IMR-90 (cell line): Measurements from ENCODE around the gene DCUN1D1. TPM values are rescaled to one million over a fixed set of nuclear protein-coding genes. Genes with fewer than 3 reads are reported as not detected.
A peak's percentile ranks its signal among the peaks of the same experiment; 100 is the strongest.

ENCODE experiments used
- ATAC-seq: fragments of 200-7000 bp; cut with Tn5 transposase; 2 replicates; pipeline ENCODE4 v1.9.1; 2020; ENCODE audit warnings: low read depth, mild to moderate bottlenecking, moderate library complexity
- BruUV-seq: library from RNA; stranded (reverse); fragments of 400-500 nt; replicated peaks from 2 replicates; lab custom pipeline; 2021; lab: Mats Ljungman, UMichigan
- CTCF ChIA-PET: fragments of 300-600 bp; formaldehyde crosslinking; extraction: SDS; loops from one replicate; lab custom pipeline; 2021; ENCODE audit warnings: antibody characterized with exemption; lab: Yijun Ruan, JAX
- POLR2A ChIA-PET: fragments of 300-600 bp; sonication (Branson Sonifier 250); formaldehyde crosslinking; loops from one replicate; lab custom pipeline; 2022; ENCODE audit warnings: antibody characterized with exemption; ENCODE audit not compliant: unreplicated experiment; lab: Charles Lee
- DNase-seq: peaks from one replicate; pipeline ENCODE4 v3.0.0; 2013
- H2AFZ ChIP-seq: replicated peaks from 2 replicates; pipeline ENCODE3; 2013; ENCODE audit warnings: low read length, mild to moderate bottlenecking; ENCODE audit not compliant: poor library complexity
- H2AK5ac ChIP-seq: 2 replicates; pipeline ENCODE4 v1.6.1; 2013; ENCODE audit warnings: low read depth, low read length, inconsistent platforms
- H2AK9ac ChIP-seq: replicated peaks from 2 replicates; pipeline ENCODE3; 2013; ENCODE audit warnings: mild to moderate bottlenecking, low read depth, low read length, moderate library complexity; ENCODE audit not compliant: poor library complexity
- H2BK120ac ChIP-seq: 2 replicates; pipeline ENCODE4 v1.6.1; 2013; ENCODE audit warnings: low read depth, low read length, inconsistent platforms
- H2BK15ac ChIP-seq: 3 replicates; pipeline ENCODE4 v1.6.1; 2013; ENCODE audit warnings: low read depth, low read length, inconsistent platforms
- H2BK20ac ChIP-seq: 2 replicates; pipeline ENCODE4 v1.6.1; 2013; ENCODE audit warnings: low read depth, mild to moderate bottlenecking, inconsistent platforms, low read length, moderate library complexity
- H2BK5ac ChIP-seq: 2 replicates; pipeline ENCODE4 v1.6.1; 2013; ENCODE audit warnings: mild to moderate bottlenecking, low read depth, low read length, inconsistent platforms; ENCODE audit not compliant: poor library complexity, severe bottlenecking
- H3K14ac ChIP-seq: replicated peaks from 2 replicates; pipeline ENCODE4 v1.6.1; 2013; ENCODE audit warnings: low read depth, low read length, inconsistent platforms
- H3K18ac ChIP-seq: 2 replicates; pipeline ENCODE4 v1.6.1; 2013; ENCODE audit warnings: low read depth, low read length, control low read depth
- H3K23ac ChIP-seq: 2 replicates; pipeline ENCODE4 v1.6.1; 2013; ENCODE audit warnings: low read depth, low read length, inconsistent platforms
- H3K27ac ChIP-seq: 2 replicates; pipeline ENCODE4 v1.5.1; 2013; ENCODE audit warnings: mild to moderate bottlenecking, control low read depth, low read length; ENCODE audit not compliant: insufficient read depth
- H3K27me3 ChIP-seq: 2 replicates; pipeline ENCODE4 v1.6.1; 2013; ENCODE audit warnings: low read length; ENCODE audit not compliant: control insufficient read depth, insufficient read depth
- H3K36me3 ChIP-seq: 2 replicates; pipeline ENCODE4 v1.6.1; 2013; ENCODE audit warnings: low read length, mixed read lengths; ENCODE audit not compliant: control insufficient read depth, insufficient read depth
- H3K4ac ChIP-seq: 2 replicates; pipeline ENCODE4 v1.6.1; 2013; ENCODE audit warnings: low read depth, low read length, inconsistent platforms
- H3K4me1 ChIP-seq: 2 replicates; pipeline ENCODE4 v1.6.1; 2013; ENCODE audit warnings: low read length, mixed read lengths; ENCODE audit not compliant: control insufficient read depth, insufficient read depth
- H3K4me2 ChIP-seq: 2 replicates; pipeline ENCODE4 v1.6.1; 2013; ENCODE audit warnings: low read depth, mild to moderate bottlenecking, control low read depth, low read length, moderate library complexity
- H3K4me3 ChIP-seq: 2 replicates; pipeline ENCODE4 v1.5.1; 2013; ENCODE audit warnings: low read depth, mild to moderate bottlenecking, control low read depth, low read length, moderate library complexity; ENCODE audit not compliant: insufficient read depth
- H3K56ac ChIP-seq: 2 replicates; pipeline ENCODE4 v1.6.1; 2013; ENCODE audit warnings: low read length, inconsistent platforms; ENCODE audit not compliant: insufficient read depth; ENCODE audit errors: extremely low read depth
- H3K79me1 ChIP-seq, 2 experiments: 2 replicates each; pipeline ENCODE4 v1.6.1; 2013; ENCODE audit warnings: low read length in 2 of 2, inconsistent platforms in 1 of 2, low read depth in 1 of 2
- H3K9ac ChIP-seq: 2 replicates; pipeline ENCODE4 v1.6.1; 2013; ENCODE audit warnings: low read depth, low read length, control low read depth
- H3K9me1 ChIP-seq: 2 replicates; pipeline ENCODE4 v1.6.1; 2013; ENCODE audit warnings: low read length, inconsistent platforms; ENCODE audit not compliant: insufficient read depth
- H3K9me3 ChIP-seq: 2 replicates; pipeline ENCODE4 v1.6.1; 2013; ENCODE audit warnings: low read length; ENCODE audit not compliant: control insufficient read depth, insufficient read depth
- H4K20me1 ChIP-seq: 2 replicates; pipeline ENCODE4 v1.6.1; 2013; ENCODE audit warnings: low read length, inconsistent platforms; ENCODE audit not compliant: insufficient read depth
- H4K5ac ChIP-seq: 2 replicates; pipeline ENCODE4 v1.6.1; 2013; ENCODE audit warnings: mild to moderate bottlenecking, low read depth, low read length, control low read depth
- H4K8ac ChIP-seq, 2 experiments: 2 replicates each; pipeline ENCODE4 v1.6.1; 2013; ENCODE audit warnings: low read depth in 2 of 2, low read length in 2 of 2, control low read depth in 1 of 2, inconsistent platforms in 1 of 2
- H4K91ac ChIP-seq: 2 replicates; pipeline ENCODE4 v1.6.1; 2013; ENCODE audit warnings: low read depth, low read length, inconsistent platforms; ENCODE audit not compliant: insufficient read depth
- FOS ChIP-seq: fragments of 150-350 bp; IDR thresholded peaks from 2 replicates; pipeline ENCODE4 v1.6.1; 2016; ENCODE audit warnings: low read depth, low read length
- SMC3 ChIP-seq: fragments of 150-350 bp; IDR thresholded peaks from 2 replicates; pipeline ENCODE4 v1.6.1; 2016; ENCODE audit warnings: low read depth, mild to moderate bottlenecking, antibody characterized with exemption, low read length, moderate library complexity
- WGBS, 2 experiments: methylation state at CpG; one replicate each; pipeline versions ENCODE4 v1.1.5 to v1.1.7; 2013; ENCODE audit warnings: missing lambda C conversion rate in 2 of 2; ENCODE audit not compliant: insufficient read length in 1 of 2; ENCODE audit errors: extremely low coverage in 2 of 2; 5-methylcytosine and 5-hydroxymethylcytosine counted together
- dilution Hi-C: fragments of 300-500 bp; cut with HindIII; formaldehyde crosslinking; loops from one replicate; pipeline ENCODE4 v1.14.3; 2018; ENCODE audit warnings: low sequenced_read_pairs; ENCODE audit not compliant: unreplicated experiment
- in situ Hi-C: fragments of 300-500 bp; cut with MboI; formaldehyde crosslinking; loops from 3 replicates; pipeline ENCODE4 v1.14.3; 2019; ENCODE audit warnings: low sequenced_read_pairs, inconsistent platforms, mixed read lengths
- intact Hi-C: fragments of 100-400 bp; cut with micrococcal nuclease; formaldehyde crosslinking; loops from 2 replicates; pipeline ENCODE4 v1.10.0; 2022
- polyA plus RNA-seq, 3 experiments: library from polyadenylated mRNA; depleted of rRNA; stranded (reverse); fragments of >200 nt; gene quantifications; 2 replicates each; pipeline ENCODE4 v1.2.3, GENCODE V29; 2012; ENCODE audit warnings: low replicate concordance in 1 of 3
- total RNA-seq: library from RNA; depleted of rRNA; stranded (reverse); fragments of >200 nt; gene quantifications from 2 replicates; pipeline ENCODE4 v1.2.3, GENCODE V29; 2012

DCUN1D1 gene
- total and polyA plus RNA-seq, 2 of the 4 experiments (the other 2 are of a cell fraction), result 12.5 to 17.7 TPM

DNA sequence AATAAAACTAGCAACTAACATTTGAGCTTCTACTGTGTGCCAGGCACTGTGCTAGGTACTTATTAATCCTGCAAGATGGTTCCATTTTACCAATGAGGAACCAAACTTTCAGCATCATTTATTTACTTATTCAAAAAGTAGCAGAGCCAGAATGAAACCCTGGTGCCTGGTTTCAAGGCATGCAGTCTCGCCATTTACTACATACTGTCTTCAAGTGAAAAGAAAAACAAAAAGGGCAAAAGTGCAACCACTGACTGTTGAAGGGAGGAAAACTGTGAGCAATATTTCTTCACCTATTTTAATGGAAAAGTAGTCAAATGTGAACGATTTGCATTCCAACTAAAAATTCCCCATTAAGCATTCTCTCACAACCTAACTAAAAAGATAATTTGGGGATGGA is 8.7 kb downstream of the DCUN1D1 start:
- POLR2A ChIA-PET, result interaction anchor here (0.6 kb wide), 1 partner anchor 179 kb away, joined by 3 read pairs; no protein-coding TSS in a partner anchor

More for the DNA sequence above, 8.7 kb downstream of the DCUN1D1 start:
- Histone ChIP-seq H2BK15ac (no peak overlapping the region), H3K4ac (no peak overlapping the region), H2AK9ac (no peak overlapping the region), H2BK120ac (no peak overlapping the region), H3K4me1 (peaks cover 11% of the 10 kb centered on the region), H3K14ac (no peak overlapping the region), H3K23ac (no peak overlapping the region), H3K9me1 (peaks cover 10% of the 10 kb centered on the region), H2BK20ac (no peak overlapping the region), H2BK5ac (no peak overlapping the region), H4K20me1 (peaks cover 9% of the 10 kb centered on the region; the same call in 1 of the 2 replicates), H2AFZ (no peak overlapping the region), H3K9me3 (no peaks in the 10 kb centered on the region), H3K36me3 (no peaks in the 10 kb centered on the region), H3K9ac (no peak overlapping the region), H4K91ac (no peak overlapping the region), H3K18ac (no peak overlapping the region), H4K8ac (no peak overlapping the region), H3K4me2 (no peak overlapping the region), H3K56ac (no peak overlapping the region), H4K5ac (no peak overlapping the region), H3K27me3 (no peaks in the 10 kb centered on the region), H2AK5ac (no peak overlapping the region), H3K79me1 (peaks cover 18 to 50% of the 10 kb centered on the region in 2 experiments), H3K4me3 (no peak overlapping the region), H3K27ac (no peak overlapping the region)
- CTCF ChIA-PET, result interaction anchor here (0.5 to 0.8 kb wide), 4 partner anchors 16 to 694 kb away, joined by 3 to 6 read pairs (median 3); no protein-coding TSS in a partner anchor
- intact Hi-C loops, result no loop called here
- in situ Hi-C loops, result no loop called here
- ATAC-seq, result peak; percentile 47; the same call in 1 of the 2 replicates
- peak; percentile 40 for DNase-seq
- WGBS, 2 experiments, result no CpG with 5 or more reads among the region's 2 CpGs
- dilution Hi-C loops, result no loop called here
- no peak for TF ChIP-seq FOS
- TF ChIP-seq SMC3, result no peak
- no TSS peak for BruUV-seq
